GM18502 (cell line): ENCODE data around the gene TMEM145.

Source experiments
- ATAC-seq: cut with Tn5 transposase; IDR thresholded peaks from one replicate; pipeline ENCODE4 v1.9.1; 2021; ENCODE audit warnings: mild to moderate bottlenecking; ENCODE audit not compliant: unreplicated experiment, poor library complexity

TMEM145 gene

DNA sequence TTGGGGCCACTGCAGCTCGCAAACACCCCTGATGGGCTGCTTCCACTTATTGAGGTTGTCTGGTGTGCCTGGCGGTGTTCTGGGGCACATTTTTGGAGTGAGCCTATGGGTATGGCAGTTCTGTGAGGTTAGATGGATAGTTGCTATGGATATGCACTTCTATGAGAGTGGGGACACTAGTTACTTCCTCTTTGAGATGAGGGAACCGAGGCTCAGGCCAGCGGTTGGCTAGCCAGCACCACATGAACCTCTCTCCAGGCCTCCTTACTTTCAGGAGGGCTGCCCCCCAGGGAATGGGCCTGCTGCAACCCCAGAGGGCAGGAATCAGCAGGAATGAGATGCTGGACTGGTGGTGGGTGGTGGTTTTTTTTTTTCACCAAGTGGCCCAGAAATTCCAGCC lies 24.7 kb upstream of the TMEM145 start:
- ATAC-seq: no peak

DNA sequence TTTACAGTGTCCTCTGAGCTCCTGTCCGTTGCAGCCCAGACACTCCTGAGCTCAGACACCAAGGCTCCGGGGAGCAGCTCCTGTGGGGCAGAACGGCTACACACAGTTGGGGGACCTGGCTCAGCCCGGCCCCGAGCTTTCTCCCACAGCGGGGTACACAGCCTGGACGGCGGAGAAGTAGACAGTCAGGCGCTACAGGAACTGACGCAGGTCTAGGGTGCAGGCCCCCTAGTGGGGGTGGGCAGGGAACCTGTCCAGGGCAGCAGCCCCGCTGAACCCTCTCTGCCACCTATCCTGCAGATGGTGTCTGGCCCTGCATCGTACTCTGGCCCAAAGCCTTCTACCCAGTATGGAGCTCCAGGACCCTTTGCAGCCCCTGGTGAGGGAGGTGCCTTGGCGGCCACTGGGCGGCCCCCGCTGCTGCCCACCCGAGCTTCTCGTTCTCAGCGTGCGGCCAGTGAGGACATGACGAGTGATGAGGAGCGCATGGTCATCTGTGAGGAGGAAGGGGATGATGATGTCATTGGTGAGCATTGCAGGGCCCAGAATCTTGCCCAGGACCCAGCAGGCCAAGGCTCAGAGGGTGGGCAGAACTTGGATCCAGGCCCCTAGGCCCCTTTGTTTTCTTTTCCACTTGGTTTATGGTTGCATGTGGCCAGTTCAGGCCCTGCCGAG lies 24.1 kb upstream of the TMEM145 start:
- ATAC-seq: no peak

DNA sequence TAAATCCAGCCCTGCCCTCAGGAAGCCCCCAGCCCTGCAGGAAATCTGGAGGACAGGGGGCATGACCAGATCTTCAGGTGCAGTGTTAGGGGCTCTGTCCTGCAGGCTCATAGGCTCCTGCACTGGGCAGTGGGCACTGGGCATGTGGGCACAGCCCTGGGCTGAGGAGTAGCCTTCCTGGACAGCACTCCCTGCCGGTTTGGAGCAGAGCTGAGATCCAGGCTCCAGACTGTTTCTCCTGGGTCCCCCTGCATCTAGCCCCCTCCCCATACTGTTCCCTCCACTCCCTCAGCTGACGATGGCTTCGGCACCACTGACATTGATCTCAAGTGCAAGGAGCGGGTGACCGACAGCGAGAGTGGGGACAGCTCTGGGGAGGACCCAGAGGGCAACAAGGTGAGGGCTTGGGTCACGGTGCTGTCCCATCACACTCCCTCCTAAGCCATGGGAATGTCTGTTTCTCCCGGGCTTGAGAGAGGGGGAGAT lies 23.5 kb upstream of the TMEM145 start:
- no peak for ATAC-seq

DNA sequence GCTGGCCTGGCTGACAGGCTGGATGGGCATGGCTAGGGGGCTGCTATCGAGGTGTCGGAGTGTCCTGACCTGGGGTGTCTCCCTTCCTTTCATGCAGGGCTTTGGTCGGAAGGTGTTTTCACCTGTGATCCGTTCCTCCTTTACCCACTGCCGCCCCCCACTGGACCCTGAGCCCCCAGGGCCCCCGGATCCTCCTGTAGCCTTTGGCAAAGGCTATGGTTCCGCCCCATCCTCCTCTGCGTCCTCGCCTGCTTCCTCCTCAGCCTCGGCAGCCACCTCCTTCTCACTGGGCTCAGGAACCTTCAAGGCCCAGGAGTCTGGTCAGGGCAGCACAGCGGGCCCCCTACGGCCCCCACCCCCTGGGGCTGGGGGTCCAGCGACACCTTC lies 23.0 kb upstream of the TMEM145 start:
- ATAC-seq: no peak

DNA sequence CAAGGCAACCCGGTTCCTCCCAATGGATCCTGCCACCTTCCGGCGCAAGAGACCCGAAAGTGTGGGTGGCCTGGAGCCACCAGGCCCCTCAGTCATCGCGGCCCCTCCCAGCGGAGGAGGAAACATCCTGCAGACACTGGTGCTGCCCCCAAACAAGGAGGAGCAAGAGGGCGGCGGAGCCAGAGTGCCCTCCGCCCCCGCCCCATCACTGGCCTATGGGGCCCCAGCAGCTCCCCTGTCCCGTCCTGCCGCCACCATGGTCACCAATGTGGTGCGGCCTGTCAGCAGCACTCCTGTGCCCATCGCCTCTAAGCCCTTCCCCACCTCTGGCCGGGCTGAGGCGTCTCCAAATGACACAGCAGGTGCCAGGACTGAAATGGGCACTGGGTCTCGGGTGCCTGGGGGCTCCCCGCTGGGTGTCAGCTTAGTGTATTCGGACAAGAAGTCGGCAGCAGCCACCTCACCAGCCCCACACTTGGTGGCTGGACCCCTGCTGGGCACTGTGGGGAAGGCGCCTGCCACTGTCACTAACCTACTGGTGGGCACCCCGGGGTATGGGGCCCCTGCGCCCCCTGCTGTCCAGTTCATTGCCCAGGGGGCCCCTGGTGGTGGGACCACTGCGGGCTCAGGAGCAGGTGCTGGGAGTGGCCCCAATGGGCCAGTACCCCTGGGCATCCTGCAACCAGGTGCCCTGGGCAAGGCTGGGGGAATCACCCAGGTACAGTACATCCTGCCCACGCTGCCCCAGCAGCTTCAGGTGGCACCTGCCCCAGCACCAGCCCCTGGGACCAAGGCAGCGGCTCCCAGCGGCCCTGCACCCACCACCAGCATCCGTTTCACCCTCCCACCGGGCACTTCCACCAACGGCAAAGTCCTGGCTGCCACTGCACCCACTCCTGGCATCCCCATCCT lies 22.3 kb upstream of the TMEM145 start:
- no peak for ATAC-seq

DNA sequence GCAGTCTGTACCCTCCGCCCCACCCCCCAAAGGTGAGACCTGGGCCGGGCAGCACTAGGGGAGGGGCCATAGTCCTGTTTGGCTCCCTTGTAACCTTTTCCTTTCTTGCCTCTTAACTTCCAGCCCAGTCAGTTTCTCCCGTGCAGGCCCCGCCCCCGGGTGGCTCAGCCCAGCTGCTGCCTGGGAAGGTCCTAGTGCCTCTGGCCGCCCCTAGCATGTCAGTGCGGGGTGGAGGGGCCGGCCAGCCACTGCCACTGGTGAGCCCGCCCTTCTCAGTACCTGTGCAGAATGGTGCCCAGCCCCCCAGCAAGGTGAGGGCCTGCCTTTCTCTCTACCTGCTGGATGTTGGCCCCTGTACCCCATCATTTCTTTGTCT lies 21.7 kb upstream of the TMEM145 start:
- ATAC-seq: no peak

DNA sequence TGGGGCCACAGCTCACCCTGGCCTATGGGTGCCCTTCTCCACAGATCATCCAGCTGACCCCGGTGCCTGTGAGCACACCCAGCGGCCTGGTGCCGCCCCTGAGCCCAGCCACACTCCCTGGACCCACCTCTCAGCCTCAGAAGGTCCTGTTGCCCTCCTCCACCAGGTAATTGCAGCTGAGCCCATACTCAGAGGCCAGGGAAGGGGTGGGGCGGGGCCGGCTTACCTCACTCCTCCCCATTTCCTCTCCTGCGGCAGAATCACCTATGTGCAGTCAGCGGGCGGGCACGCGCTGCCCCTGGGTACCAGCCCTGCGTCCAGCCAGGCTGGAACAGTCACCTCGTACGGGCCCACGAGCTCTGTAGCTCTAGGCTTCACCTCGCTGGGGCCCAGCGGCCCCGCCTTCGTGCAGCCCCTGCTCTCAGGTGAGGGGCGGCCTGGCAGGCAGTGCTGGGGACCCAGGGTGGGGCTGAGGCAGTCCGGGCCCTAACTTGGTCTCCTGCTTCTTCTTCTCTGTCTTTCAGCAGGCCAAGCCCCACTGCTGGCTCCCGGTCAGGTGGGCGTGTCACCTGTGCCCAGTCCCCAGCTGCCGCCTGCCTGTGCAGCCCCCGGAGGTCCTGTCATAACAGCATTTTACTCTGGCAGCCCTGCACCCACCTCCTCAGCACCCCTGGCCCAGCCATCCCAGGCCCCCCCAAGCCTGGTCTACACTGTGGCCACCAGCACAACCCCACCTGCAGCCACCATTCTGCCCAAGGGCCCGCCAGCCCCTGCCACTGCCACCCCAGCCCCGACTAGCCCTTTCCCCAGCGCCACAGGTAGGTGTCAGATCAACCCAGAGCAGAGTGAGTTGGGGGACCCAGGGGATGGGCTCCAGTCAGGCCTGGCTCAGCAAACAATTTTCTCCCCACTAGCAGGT lies 20.8 kb upstream of the TMEM145 start:
- no peak for ATAC-seq

DNA sequence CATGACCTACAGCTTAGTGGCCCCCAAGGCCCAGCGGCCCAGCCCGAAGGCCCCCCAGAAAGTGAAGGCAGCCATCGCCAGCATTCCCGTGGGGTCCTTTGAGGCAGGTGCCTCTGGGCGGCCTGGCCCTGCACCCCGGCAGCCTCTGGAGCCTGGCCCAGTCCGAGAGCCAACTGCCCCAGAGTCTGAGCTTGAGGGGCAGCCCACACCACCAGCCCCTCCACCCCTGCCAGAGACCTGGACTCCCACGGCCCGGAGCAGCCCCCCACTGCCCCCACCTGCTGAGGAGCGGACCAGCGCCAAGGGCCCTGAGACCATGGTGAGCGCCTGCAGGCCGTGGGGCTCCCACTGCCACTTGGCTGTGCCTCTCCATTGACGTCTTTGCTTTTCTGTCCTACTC lies 20.1 kb upstream of the TMEM145 start:
- no peak for ATAC-seq

DNA sequence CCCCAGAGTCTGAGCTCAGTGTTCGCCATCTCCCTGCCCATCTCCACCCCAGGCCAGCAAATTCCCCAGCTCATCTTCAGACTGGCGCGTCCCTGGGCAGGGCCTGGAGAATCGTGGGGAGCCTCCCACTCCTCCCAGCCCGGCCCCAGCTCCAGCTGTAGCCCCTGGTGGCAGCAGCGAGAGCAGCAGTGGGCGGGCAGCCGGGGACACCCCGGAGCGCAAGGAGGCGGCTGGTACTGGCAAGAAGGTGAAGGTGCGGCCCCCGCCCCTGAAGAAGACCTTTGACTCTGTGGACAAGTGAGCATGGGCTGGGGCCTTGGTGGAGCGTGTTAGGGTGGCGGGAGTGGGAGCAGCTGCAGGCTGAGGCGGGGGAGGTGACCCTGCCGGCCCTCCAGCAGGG lies 19.6 kb upstream of the TMEM145 start:
- ATAC-seq: no peak

DNA sequence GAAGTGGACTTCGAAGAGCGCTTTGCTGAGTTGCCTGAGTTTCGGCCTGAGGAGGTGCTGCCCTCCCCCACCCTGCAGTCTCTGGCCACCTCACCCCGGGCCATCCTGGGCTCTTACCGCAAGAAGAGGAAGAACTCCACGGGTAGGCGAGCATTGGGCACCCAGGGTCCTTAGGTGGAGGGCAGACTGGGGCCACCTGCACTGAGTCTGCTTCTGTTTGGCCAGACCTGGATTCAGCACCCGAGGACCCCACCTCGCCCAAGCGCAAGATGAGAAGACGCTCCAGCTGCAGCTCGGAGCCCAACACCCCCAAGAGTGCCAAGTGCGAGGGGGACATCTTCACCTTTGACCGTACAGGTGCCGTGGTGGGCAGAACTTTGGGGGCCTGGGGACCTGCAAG lies 19.2 kb upstream of the TMEM145 start:
- no peak for ATAC-seq

DNA sequence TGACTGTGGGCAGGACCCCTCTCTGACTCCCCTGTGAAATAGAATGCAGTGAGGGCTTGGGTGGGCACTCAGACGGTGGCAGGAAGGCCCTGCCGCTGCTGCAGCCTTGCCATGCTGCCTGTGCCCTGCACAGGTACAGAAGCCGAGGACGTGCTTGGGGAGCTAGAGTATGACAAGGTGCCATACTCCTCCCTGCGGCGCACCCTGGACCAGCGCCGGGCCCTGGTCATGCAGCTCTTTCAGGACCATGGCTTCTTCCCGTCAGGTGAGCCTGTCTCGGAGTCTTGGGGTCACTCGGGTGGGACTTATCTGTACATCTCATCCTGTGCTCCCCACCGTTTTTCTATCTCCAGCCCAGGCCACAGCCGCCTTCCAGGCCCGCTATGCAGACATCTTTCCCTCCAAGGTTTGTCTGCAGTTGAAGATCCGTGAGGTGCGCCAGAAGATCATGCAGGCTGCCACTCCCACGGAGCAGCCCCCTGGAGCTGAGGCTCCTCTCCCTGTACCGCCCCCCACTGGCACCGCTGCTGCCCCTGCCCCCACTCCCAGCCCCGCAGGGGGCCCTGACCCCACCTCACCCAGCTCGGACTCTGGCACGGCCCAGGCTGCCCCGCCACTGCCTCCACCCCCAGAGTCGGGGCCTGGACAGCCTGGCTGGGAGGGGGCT lies 18.5 kb upstream of the TMEM145 start:
- ATAC-seq: no peak

DNA sequence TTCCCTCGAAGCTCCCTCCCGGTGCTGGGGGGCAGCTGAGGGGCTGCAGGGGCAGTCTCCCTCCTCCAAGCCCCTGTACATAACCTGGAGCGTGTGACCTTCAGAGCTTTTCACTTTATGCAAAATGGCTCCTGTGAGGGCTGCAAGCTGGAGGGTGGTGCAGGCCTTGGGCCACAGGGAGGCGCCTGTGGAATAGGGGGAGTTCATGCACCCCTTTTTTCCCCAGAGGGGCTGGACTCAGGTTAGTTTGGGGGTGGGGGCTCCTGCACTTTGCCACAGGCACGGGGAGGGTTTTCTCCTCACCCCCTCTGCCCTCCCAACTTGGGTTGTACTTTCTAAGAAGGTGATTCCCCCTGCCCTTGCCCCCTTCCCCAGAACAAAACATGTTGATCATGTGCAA lies 17.8 kb upstream of the TMEM145 start:
- no peak for ATAC-seq

DNA sequence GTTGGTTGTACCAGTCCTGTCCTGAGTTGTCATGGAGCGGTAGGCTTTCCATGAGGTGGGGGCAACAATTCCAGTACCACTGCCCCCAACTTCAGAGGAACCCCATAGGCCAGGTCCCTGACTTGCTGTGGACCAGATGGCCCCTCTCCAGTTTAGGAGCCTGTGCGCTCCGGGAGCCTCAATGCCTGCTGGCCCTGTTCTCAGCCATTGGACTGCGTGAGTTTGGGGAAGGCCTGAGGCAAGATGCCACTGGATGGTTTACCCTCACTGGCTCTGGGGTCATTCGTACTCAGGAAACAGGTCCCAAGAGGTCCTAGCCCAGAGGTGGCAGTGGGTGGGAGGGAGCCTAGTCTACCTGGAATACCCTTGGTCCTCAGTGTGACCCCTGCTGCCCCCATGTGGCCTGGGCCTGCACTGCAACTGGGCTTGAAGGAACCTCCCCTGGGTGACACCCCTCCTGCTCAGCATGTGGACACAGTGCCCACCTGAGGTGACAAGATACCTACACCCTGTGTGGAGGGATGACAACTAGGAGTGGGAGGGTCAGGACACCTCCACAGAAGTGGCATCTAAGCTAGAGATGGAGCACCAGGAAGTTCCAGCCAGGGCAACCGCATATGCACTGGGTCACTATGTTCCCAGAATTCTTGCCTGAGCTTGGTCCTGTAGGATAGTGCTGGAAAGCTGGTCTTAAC lies 17.1 kb upstream of the TMEM145 start:
- peak; percentile 62 for ATAC-seq

DNA sequence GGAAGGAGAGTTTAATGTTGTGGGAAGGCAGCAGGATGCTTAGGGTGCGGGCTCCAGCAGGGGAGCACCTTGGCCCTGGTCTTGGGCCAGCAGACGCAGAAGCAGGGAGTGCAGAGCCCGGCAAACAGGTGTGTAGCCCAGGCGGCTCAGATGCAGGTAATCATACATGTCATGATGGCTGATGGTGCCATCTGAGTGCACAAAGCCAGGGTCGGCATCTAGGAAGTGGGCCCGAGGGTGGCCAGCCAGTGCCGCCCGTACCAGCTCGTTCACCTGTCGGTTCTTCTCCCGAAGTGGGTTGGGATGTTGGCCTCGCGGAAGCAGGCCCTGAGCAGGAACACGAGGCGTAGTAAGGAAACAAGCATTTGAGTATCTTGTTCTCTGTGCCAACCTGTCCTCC lies 16.1 kb upstream of the TMEM145 start:
- no peak for ATAC-seq

DNA sequence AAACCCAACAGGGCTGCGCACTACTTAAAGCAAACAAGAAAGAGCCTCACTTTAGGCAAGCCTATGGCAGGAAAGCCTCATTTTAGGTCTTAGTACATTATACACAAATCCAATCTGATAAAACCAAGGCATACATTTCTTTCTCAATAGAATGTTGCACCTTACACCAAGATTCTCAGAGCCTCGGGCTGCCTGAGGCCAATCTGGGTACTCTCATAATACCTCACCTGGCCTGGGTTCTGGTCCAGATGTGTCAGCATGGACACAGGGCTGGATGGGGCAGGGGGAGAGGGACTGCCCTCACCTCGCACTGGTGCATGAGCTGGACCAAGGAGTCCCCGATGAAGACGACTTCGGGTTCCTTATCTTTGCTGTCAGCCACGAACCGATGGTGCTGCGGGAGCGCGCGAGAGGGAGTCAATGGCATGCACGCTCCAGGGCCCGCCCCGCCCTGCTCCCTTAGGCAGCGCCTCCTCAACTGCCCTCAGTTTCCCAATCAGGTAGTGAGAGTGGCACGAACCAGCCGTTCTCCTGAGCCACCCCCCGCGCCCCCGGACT lies 11.4 kb upstream of the TMEM145 start, which contains the start of gene PRR19:
Gene PRR19, plus strand, starts transcription at position 487 of the 558 bp plus-strand sequence. CDS start 7,453 bp downstream, outside the sequence.
- ATAC-seq: peak; percentile 15

DNA sequence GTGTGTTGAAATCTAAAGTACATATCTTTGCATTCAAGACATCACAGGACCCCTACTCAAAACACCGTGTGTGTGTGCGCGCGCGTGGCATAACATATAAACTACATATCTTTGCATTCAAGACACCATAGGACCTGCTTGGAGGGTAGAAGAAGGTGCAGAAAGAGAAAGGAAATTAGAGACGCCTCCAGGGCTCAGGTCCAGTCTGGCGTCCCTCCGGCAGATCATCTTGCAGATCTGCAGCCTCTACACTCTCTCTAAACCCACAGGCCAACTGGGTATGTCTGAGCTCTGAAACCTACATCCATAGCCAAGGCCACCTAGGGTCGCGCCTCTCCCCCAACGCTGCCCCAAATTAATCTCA lies 10.0 kb upstream of the TMEM145 start:
- ATAC-seq: no peak

DNA sequence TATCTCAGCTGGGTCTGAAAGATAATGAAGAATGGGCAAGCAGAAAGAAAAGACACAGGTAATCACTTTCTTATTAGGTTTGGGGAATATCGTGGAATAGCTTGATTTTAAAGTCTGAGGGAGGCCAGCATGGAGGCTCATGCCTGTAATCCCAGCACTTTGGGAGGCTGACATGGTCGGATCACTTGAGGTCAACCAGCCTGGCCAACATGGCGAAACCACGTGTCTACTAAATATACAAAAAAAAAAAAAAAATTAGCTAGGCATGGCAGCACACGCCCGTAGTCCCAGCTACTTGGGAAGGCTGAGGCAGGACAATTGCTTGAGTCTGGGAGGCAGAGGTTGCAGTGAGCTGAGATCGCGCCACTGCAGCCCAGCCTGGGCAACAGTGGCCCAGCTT lies 9.2 kb upstream of the TMEM145 start:
- ATAC-seq: no peak

DNA sequence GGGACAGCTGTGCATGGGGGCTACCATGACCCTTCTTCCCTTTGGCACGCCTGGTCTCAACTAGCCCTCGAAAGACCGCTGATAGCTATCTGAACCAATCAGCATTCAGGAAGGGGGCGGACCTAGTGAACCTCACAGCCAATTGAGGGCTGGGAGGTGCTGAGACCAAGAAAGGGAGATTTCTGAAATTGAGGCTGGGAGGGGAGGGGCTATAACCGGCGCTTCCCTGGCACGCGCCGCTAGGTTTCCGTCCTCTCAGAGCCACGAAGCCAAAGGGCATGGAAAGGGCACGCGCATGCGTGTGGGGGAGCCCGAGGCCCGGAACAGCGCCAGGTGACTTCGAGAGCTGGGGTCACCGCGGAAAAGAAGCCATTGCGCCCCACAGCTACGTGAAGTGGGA lies 6.5 kb upstream of the TMEM145 start:
- ATAC-seq: no peak

DNA sequence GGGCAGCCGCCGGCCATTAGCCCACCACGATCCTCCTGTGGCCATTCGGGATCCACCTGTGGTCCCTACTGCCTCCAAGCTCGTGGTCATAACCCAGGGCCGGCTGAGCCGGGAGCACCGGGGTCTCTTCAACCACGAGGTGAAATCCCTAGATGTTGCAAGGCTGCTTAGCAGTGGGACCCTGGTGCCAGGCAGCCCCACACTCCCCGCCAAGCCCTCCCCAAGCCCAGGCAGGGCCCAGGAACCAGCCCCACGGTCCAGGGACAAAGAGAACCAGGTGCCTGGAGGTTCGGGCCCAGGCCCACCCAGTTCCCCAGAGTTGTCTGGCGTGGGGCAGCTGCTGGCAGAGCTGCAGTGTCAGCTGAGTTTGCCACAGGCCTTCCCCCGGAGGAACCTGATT lies 3.4 kb upstream of the TMEM145 start:
- no peak for ATAC-seq
